NCI-H1417 treated with DMSO at 0.1 percent for 48 hours (cell line): ENCODE data around the gene RALGPS1.
A peak's percentile ranks its signal among the peaks of the same experiment; 100 is the strongest.

Experiments
- DNase-seq: peaks from one replicate; lab custom pipeline; 2025; lab: John Stamatoyannopoulos, UW

Gene RALGPS1

DNA sequence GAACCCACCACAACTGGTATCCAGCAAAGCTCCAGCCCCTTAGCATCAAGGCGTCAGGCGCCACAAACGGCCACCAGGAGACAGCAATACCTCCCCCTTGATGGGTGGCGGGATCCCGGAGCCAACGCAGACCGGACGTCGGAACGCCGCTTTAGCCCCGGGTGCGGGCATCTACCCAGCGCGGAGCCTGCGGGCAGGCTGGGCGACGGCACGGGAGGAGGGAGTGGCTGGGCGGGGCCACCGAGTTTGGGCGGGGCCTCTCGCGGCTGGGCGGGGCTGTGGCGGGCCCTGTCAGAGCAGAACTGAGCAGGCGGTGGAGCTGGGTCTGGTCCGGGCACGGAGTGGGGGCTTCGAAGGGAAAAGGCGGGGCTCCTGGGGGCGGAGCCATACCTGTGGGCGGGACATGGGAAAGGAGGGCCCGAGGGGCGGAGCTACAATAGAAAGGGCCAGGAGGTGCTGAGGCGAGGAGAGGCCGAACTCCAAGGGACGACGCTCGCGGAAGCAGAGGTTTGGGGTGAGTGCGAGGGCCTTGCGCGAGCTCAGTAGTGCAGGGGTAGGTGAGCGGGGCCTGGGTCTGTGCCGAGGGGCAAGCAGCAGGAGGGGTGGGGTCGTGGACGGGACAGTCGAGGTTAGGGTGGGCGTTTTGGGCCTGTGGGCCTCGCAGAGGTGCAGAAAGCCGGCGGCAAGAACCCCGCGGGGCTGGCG lies 309.7 kb downstream of the RALGPS1 start:
- DNase-seq: peak; percentile 83

DNA sequence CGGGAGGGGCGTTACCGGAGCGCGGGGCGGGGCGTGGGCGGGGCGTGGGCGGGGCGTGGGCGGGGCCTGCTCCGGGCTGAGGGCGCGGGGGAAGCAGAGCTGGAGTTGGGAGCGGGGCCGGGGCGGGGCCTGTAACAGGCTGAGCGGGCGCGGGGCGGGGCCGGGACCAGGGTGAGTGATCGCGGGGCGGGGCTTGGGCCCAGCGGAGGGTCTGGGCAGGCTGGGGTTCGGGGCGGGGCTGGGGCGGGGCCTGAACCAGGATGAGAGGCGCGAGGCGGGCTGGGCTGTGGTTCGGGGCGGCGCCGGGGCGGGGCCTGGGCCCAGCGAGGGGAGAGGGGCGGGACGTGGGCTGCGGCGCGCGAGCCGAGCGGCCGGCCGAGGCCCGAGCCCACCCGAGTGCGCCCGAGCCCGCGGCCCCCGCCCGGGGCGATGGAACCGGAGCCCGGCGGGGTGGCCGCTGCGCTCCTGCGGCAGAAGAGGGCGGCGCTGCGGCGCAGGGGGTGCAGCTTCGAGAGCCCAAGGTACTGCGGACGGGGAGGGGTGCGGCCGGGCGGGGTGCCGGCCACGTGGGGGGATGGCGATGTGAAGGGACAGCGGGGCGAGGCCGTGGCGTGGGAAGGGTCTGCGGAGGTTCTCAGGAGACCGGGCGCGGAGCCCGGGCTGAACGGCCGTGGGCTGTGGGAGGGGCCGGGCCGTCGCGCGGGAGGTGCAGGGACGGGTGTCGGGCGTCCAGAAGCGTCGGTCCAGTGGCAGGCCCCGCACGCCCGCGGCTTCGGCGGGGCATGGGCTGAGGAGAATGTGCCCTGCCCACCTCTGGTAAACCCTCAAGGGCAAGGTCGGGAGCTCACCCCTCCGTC lies 310.5 kb downstream of the RALGPS1 start:
- DNase-seq: peak; percentile 66

DNA sequence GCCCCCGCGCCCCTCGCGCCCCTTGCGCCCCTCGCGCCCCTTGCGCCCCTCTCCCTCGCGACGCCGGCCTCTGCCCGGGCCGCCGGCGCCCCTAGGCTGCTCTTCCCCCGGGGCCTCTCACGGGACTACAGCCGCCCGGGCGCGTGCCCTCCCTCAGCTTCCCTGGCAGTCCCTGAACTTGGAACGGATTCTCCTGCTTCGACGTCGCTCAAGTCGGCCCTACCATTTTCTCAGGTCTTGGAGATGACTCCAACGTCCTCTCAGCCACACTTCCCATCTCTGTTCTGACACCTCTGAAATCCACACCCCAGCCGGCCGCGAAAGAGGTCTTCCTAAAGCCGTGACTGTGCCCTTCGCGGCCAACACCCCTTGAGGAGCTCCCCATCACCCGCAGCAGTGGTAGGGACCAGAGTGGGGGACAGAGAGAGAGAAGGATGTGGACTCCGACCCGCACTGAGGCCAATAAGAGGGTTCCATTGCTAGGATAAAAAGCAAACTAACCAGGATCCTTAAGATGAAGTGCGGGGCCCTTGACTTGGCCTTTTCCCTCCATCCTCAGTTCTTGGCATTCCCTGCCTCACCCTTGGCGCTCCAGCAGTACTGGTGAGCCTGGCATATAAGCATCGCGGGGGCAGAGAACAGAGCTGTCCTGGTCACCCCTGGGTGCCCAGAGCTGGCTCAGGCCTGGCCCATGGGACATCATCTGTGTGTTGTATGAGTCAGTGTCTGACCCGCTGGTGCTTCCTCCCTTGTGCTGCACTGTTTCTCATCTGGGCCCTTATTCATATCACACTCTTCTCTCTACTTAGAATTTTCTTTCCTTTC lies 311.4 kb downstream of the RALGPS1 start:
- no peak for DNase-seq

DNA sequence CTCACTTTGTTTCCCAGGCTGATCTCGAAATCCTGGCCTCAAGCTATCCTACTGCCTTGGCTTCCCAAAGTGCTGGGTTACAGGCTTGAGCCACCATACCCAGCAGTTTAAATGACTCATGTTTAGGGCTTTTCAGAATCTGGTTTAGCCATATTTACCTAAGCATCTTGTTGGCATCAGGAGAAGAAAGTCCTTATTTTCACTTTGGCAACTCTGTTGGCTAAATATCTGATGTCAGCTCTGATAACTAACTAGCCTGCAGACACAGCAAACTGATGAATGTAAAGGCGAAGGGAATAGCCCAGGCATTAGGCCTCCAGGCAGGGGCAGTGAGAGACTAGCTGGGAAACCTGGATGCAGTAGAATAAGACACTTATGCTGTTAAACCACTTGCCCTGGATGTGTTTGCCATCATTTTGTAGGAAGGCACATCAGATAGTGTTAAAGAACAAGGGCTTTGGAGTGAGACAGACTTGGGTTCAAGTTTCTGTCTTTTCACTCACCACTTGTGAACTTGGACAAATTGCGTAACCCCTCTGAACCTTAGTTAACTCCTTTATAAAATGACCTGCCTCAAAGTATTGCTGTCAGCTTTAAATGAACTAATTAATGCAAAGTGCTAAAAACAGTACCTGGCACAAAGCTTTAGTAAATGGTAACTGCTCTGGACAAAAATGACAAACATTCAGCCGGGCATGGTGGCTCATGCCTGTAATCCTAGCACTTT lies 315.3 kb downstream of the RALGPS1 start:
- DNase-seq: no peak

DNA sequence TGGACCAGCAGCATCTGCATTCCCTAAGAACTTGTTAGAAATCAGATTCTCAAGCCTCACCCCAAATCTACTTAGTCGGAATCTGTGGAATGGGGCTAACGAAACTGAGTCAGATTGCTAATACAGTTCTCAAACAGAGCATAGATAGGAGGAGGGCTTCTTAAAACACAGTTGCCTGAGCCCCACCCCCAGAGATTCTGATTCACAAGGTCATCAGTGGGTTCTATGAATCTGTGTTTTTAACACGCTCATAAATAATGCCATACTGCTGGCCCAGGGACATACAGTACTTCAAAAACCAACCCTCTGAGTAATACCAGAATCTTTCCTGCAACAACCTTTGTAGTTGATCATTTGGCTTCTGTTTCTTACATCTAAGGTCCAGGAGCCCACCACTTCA lies 317.1 kb downstream of the RALGPS1 start:
- no peak for DNase-seq

DNA sequence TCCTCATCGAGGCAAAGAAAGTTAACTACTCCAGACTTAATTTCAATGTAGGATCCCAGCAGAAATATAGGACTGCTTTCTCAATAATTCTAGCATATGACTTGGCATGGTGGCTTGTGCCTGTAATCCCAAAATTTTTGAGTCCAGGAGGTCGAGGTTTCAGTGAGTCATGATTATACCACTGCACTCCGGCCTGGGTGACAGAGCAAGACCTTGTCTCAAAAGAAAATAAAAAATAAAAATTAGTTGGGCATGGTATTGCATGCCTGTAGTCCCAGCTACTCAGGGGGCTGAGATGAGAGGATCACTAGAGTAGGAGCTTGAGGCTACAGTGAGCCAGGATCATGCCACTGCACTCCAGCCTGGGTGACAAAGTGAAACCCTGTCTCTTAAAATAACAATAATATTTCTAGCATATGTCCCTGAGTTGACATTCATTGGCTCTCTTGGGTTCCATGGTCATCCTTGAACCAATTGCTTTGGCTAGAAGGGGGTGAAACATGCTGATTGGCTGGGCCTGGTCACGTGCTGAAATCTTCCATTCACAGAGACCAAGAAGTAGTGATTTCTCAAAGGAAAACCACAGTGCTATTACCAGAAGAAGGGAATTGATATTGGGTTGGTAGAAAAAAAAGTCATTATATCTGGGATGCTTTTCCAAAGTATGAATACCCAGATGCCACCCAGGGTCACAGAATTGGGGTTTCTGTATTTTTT lies 318.4 kb downstream of the RALGPS1 start:
- DNase-seq: no peak

DNA sequence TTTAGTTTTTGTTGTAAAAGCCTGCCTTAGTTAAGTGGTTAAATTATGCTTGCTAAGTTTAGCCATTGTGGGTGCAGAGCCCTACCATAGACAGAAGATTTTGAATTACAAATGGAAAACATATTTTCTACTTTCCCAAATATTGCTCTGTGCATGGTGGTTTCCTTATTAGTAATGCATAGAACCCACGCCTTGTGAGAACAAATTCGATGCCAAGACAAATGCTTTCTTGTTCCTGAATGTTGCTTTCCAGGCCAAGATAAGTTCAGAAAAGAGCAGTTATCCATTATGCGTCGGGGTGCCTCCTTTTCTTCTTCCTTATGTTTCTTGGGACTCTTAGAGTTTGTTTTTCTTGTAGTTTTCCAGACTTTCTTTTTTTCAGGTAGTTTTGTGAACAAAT lies 319.0 kb downstream of the RALGPS1 start:
- no peak for DNase-seq

DNA sequence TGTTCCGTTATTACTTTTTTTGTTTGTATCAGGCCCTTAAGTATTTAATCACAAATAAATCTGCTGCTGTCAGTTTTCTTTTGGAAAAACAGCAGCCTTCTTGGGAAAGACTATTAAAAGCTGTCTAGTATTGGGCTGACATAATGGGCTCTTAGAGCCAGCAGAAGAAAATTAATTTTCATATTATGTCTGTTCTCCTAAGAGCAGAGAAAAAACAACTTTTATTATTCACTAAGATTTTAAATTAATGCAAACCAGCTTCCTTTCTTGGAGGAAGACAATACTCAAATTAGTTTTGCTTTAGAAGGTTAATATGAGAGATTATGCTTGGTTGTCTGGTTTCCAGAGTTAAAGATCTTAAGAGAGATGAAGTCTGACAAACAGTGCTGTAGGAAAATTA lies 319.4 kb downstream of the RALGPS1 start:
- DNase-seq: no peak

DNA sequence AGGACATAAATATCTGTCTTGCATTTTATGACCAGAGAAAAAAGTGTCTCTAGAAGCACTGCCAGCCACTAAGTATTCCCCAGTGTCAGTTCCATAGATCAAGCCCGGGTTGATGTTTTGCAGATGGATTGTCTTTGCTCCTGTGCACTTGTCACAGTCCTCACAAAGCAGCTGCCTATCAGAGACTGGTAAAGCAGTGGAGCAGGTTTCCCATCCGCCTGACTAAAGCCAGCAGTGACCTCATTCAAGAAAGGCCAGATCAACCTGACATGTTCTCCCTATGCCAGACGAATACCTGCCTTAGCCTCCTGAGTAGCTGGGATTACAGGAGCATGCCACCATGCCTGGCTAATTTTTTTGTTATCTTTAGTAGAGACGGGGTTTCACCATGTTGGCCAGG lies 323.2 kb downstream of the RALGPS1 start:
- no peak for DNase-seq

DNA sequence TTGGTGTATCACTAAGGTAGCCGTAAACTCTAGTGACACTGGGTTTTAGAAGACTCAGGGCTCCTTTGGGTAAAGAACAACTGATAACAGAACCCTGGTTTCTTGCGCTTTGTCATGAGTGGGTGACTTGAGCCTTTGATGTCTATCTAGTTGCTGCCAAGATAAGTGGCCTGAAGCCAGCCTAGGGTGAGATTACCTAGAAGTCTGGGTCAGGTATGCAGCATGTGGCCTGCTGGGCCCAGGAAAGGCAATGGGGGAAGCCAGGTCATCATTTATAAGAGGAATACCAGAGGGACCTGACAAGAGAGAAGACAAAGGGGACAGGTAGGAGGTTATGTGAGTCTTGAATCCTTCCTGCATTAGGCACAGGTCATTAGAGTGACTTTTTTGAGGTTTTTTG lies 326.8 kb downstream of the RALGPS1 start:
- DNase-seq: no peak

DNA sequence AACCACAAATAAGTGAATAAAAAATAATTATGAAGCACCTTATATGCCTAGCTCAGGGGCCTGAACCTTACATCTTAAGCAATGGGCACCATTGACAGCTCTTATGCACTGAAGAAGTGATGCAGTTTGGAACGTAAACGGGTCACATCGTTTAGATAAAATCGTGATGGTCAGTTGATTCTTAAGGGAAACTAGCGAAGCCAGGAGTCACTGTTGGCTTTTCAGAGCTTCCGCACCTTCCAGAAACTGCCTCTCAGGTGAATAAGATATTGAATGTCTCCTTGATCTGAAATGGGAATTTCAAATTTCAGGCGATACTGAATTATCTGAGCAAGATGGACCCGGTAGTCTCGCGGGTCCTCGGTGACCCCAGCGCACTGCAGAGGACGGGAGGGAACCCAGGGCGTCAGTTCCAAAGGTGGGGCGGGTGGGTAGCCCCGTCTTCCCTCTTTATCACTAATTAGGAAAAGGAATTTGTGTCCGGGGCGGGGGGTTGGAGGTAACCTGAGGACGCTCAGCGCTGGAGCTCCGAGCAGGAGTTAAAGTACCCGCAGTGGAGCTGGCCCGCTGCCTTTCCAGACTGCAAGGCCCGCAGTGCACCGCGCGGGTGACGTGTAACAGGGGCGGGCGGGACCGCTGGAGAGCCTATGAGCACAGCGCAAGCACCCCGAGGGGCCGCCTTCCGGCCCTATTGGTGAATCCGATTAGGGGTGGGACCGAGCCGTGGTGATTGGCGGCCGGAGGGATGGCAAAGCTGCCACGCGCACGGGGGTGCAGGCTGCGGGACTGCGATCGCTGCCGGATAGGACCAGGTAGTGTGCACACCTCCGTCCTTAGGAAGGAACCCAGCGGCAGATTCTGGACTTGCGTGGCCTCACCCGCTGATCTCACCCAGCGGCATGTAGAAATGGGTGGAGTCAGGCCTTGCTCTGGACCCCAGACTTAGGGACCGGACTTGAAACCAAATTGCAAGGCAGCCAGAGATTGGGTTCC lies 330.3 kb downstream of the RALGPS1 start:
- peak; percentile 57 for DNase-seq

DNA sequence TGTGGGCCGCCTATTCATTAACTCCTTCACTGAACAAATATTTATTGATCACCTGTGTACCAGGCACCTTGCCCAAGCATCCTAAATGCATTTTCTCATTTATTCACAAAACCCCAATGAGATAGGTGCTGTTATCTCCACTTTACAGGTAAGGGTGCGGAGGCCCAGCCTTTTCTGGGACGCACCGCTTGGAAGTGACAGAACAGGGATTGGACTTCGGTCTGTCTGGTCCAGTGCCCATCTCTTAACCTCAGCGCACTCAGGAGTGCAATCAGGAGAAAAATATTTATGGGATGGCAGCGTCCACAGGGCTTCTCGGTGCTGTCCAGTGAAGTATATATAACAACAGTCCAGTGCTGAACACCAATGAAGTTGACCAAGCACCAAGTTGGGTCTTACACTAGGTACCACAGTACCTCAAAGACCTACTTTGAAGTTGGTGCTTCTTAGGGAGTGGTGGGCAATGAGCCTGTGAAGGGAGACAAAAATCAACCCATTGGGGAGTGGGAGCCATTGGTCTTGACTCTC lies 331.1 kb downstream of the RALGPS1 start:
- DNase-seq: no peak

DNA sequence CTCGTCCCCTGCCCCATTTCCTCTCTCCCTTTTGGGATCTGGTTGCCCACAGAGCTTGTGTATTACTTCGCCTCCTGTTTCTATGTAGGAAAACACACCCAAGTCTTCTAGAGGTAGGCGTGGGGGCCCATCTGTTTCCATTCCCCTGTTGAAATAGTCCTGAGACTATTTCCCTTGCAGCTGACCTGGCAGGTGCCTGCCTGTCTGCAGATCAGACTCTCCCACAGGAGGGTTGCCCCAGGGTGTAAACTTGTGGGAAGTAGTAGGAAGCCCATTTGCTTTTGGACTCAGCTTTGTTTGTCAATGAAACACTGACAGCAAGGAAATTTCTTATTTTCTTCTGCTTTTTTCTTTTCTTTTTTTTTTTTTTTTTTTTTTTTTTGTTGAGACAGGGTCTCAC lies 333.7 kb downstream of the RALGPS1 start:
- no peak for DNase-seq

DNA sequence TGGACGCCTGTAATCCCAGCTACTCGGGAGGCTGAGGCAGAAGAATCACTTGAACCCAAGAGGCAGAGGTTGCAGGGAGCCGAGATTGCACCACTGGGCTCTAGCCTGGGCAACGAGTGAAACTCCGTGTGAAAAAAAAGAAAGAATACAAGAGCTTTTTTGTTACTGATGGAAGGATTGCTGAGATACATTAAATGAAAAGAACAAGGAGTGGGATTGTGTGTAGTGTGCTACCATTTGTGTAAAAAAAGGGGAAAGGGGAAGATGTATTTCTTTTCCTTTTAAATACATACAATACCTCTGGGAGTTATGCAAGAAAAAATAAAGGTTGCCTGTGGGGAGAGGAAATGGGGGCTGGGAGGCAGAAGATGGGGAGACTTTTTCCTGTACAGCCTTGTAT lies 335.3 kb downstream of the RALGPS1 start:
- no peak for DNase-seq

DNA sequence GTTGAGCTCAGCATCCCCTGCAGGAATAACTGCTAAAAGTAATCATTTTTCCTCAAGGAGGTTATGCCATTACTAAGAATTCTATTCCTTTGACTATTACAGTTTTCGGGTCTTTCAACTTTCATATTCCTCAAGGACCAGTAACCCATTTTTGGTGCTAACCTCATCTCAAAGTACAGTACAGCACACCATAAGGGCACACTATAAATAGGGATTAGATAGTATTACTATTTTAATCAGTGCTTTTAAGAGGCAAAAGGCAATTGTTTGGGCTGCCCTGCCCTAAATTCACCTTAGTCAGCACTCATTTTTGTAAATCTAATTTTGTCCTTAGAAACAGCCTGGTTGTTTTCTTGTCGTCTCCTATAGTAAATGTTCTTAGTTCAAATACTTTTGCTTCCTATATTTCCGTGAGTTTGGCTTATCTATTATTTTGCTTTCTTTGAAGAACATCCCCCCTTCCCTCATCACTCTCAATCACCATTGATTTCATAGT lies 336.4 kb downstream of the RALGPS1 start:
- DNase-seq: no peak

DNA sequence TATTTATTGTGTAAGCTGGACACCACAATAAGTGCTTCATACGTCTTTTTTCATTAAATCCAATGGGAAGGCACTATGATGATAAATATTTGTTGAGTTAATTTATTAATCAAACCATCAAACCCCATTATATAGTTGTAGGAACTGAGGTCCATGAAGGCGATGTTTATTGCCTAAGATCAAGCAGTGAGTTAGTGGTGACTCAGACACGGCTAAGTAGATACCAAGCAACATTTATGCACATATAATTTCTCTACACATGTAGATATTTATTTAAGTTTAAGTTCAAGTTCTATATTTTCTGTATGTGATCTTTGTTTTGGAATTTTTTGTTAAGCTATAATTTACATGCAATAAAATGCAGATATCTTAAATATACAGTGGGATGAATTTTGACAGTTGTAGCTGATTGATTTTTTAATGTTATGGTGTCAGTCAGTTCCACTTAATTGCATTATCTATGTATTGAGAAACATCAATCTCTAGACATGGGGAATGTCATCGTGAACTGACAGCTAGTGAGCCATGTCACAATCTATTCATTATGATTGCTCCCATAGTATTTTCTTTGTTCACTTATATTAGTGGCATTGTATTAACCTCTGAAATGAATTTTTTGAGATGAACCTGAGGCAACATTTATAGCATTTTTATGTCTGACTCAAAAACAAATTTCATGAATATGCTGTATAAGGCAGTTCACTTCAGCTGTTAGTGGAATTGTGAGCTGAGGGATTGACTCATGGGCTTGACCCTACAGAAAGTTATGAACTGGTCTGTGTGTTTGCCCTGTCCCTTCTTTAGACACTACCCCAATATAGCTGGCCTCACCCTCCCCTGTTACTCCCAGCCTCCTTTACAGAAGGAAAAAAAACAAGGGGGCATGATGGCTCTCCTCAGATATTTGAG lies 338.1 kb downstream of the RALGPS1 start:
- no peak for DNase-seq

DNA sequence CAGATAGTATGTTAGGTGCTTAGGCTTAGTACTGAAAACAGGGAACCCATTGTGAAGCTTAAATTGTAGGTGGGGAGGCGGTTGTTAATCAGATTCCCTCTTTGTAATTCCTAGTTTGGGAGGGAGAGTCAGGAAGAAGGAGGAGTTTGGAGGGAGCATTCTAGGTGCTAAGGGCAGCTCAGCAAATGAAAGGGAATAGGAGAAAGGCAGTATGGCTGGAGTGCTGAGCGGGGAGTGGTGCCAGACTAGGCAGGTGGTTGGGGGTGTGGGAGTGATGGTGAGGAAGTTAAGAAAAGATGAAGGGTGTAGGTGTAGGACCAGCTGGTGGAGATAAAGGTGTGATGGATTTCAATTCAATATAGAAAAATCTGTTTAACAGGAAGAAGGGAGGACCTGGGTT lies 338.9 kb downstream of the RALGPS1 start:
- DNase-seq: no peak

DNA sequence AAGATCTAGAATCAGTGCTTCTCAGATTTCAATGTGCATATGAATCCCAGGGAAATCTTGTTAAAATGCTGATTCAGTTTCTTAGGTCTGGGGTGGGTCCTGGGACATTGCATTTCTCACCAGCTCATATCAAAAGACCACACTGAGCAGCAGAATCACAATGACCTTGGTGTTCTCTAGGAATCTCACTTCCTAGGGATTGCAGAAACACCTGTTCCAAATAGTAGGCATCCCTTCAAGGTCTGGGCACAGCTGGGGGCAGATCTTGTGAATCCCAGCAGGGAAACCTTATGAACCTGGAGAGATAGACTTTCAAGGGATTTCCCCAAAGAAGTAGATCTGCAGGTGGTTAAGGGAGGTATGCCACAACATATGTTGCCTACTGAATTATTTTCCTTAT lies 341.1 kb downstream of the RALGPS1 start:
- DNase-seq: no peak

DNA sequence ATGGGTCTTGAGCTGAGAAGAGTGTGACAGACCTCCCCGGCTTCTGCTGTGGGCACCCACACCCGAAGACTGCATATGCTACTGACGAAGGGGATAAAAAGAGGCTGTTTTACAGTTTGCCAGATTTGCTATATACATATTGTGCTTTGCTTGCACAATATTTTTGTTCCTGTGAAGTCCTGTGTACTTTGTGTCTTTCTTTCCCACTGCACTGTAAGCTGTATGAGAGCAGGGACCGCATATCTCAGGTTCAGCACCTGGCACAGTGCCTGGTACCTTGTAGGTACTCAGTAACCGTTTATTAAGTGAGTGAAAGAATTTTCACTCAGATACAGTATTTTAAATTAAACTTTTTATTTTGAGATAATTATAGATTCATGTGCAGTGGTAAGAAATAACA lies 341.7 kb downstream of the RALGPS1 start:
- no peak for DNase-seq
